ENCODE results near the gene MAP3K6. TPM values are rescaled to one million over a fixed set of nuclear protein-coding genes. Genes with fewer than 3 reads are reported as not detected.
A peak's percentile ranks its signal among the peaks of the same experiment; 100 is the strongest.

MAP3K6 gene
- total RNA-seq, 2 donors from 2014 or later, result 21.7 to 41.0 TPM

DNA sequence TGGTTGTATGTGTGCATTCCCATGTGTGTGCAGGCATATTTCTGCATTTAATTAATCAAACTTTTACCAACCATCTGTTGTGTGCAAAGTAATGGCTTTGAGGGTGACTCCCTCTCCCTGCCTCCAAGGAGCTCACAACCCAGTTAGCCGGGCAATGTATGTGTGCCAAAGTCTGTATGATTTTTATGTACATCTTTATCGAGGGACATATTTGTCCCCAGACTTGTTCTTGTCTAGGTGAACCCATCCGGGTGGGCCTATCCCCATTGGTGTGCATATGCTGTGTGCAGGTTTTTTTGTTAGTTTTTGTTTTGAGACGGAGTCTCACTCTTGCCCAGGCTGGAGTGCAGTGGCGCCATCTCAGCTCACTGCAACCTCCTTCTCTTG is 23.1 kb downstream of the MAP3K6 start:
- TF ChIP-seq, protein P1, sequence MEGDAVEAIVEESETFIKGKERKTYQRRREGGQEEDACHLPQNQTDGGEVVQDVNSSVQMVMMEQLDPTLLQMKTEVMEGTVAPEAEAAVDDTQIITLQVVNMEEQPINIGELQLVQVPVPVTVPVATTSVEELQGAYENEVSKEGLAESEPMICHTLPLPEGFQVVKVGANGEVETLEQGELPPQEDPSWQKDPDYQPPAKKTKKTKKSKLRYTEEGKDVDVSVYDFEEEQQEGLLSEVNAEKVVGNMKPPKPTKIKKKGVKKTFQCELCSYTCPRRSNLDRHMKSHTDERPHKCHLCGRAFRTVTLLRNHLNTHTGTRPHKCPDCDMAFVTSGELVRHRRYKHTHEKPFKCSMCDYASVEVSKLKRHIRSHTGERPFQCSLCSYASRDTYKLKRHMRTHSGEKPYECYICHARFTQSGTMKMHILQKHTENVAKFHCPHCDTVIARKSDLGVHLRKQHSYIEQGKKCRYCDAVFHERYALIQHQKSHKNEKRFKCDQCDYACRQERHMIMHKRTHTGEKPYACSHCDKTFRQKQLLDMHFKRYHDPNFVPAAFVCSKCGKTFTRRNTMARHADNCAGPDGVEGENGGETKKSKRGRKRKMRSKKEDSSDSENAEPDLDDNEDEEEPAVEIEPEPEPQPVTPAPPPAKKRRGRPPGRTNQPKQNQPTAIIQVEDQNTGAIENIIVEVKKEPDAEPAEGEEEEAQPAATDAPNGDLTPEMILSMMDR (IDR thresholded peaks at IDR 0.05), result no peak
- no peaks in the 10 kb centered on the region for H3K36me3 ChIP-seq
- no peaks in the 10 kb centered on the region for H3K4me1 ChIP-seq
- no peaks in the 10 kb centered on the region for H3K9me3 ChIP-seq
- intact Hi-C loops (cut with DNase I), result no loop called here
- peak overlapping the region; percentile 36 for H3K4me3 ChIP-seq
- DNase-seq, result no peak
- H3K9ac ChIP-seq (ENCODE audit: low read depth in 2 of 2, low read length in 2 of 2), result peak overlapping the region; percentile 35 to 74
- H3K27ac ChIP-seq, result no peak overlapping the region
- H3K27me3 ChIP-seq, result no peaks in the 10 kb centered on the region

DNA sequence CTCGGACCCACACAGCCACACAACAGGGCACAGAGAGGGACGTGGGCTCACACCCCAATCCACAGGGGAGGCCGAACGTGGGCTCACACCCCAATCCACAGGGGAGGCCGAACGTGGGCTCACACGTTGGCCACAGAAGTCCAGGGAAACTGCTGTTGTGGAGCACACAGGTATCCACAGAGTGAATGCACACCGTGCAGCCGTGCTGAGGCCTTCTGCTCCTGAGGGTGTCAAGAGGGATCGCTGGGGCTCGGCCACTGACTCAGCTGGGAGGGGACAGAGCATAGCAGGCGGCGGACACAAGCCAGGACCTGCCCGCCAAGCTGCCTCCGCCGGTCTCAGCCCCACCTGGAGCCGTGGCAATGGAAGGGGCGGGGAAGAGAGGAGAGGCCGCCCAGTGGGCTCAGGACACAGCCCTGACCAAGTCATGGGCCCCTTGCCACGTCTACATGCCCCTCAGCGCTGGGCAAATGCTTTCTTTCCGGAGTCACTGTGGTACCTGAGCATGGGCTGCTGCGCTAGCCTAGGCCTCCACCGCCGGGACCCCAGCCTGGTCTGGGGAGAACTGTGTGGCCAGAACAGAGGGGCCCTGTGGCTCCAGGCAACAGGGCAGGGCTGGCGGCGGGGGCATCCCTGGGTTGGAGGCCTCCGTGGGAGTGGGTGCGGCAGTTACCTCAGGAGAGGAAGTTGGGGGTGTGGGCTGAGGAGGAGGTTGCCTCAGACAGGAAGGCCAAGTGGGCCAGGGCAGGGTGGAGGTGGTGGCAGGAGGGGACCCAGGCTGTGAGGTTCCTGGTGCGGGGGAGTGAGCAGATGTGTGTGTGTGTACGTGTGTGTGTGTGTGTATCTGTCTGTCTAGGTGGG is 23.8 kb downstream of the MAP3K6 start:
- H3K27me3 ChIP-seq, result no peaks in the 10 kb centered on the region
- peak; percentile 42 for DNase-seq
- no peaks in the 10 kb centered on the region for H3K9me3 ChIP-seq
- intact Hi-C loops (cut with DNase I), result no loop called here
- peak overlapping the region; percentile 46 for H3K27ac ChIP-seq
- H3K36me3 ChIP-seq, result no peaks in the 10 kb centered on the region
- H3K4me3 ChIP-seq, result peak overlapping the region; percentile 36
- TF ChIP-seq, protein P1 (IDR thresholded peaks at IDR 0.05), result no peak
- peak overlapping the region; percentile 74 to 78 for H3K9ac ChIP-seq (ENCODE audit: low read depth in 2 of 2, low read length in 2 of 2)
- no peaks in the 10 kb centered on the region for H3K4me1 ChIP-seq

DNA sequence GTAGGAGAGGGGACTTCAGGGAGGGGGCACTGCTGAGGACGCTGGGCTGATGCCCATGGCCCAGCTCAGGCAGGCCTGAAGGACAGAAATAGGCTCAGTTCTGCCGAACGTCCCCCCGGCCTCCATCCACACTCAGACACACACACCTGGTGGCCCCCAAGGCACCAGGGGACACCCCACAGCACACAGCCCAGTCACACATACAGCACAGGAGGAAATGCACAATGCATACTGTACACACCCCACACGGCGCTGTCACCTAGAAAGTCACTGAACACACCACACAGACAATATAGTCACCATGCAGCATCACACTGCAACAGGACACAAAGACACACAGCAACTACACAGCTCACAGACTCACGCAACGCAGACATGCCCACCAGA is 24.4 kb downstream of the MAP3K6 start:
- Histone ChIP-seq H3K27ac (peak overlapping the region; percentile 46), H3K4me1 (no peaks in the 10 kb centered on the region), H3K9me3 (no peaks in the 10 kb centered on the region), H3K4me3 (peak overlapping the region; percentile 36), H3K36me3 (no peaks in the 10 kb centered on the region), H3K27me3 (no peaks in the 10 kb centered on the region), H3K9ac (ENCODE audit: low read depth in 2 of 2, low read length in 2 of 2) (peak overlapping the region; percentile 74 to 78)
- DNase-seq, result no peak
- intact Hi-C loops (cut with DNase I), result no loop called here
- TF ChIP-seq, protein P1 (IDR thresholded peaks at IDR 0.05), result no peak

DNA sequence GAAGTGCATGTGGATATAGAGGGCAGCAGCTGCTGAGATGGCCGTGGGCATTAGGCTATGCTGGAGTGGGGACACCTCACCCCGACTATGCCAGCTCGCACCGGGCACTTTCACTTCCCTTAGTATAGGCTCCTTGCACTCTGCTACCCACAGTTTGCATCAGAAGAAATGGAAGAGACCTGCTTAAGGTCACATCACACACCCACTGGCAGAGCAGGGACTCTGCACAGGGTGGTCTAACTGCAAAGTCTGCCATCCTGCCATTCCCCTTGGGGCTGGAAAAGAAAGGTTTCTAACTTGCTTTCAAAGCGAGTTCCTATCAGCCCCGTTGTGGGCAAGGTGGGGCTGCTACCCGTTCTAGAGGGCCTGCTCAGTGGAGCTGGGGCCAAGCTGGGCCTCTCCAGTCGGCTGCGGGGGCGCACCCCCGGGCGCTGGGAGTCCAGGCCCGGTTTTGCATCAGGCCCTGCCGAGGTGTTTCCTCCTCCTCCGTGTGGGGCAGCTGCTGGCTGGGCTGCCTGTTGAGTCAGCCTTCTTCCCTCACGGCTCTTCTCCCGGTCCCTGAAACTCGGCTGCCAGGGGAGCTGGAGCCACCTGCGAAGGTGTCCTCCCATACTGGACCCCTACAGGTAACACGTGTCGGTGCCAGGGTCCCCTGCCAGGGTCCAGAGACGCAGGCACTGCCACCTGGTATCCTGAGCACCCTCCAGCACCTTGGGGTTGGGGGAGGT is 25.1 kb downstream of the MAP3K6 start, which contains the start of gene SYTL1:
Gene SYTL1, plus strand, starts transcription at position 498 of the 728 bp plus-strand sequence. CDS start 3,313 bp downstream, outside the sequence.
- peak within 1 kb of the TSS; percentile 74 to 78 for H3K9ac ChIP-seq (ENCODE audit: low read depth in 2 of 2, low read length in 2 of 2)
- no peaks in the 10 kb centered on the region for H3K4me1 ChIP-seq
- no peaks in the 10 kb centered on the region for H3K27me3 ChIP-seq
- TF ChIP-seq, protein P1 (IDR thresholded peaks at IDR 0.05), result no peak
- H3K36me3 ChIP-seq, result no peaks in the 10 kb centered on the region
- intact Hi-C loops (cut with DNase I), result no loop called here
- no peaks in the 10 kb centered on the region for H3K9me3 ChIP-seq
- DNase-seq, result peak; percentile 74
- H3K27ac ChIP-seq, result peak within 1 kb of the TSS; percentile 46
- H3K4me3 ChIP-seq, result peak within 1 kb of the TSS; percentile 36

DNA sequence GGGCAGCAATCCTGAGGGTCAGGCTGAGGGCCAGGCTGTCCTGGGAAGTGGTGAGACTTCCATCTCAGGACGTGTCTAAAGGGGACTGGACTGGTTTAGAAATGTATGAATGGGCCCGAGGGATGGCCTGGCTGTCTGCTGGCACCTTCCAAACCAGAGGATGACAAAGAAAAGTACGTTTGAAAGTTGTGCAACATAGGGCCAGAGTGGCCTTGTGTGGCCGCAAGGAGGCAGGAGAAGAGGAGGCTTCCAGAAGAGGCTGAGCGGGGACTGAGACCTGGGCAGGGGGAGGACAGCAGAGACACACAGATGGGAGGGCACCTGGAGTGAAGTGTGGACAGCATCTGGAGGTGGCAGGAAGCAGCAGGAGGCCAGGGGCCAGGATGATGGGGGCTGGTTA is 27.5 kb downstream of the MAP3K6 start:
- intact Hi-C loops (cut with DNase I), result no loop called here
- Histone ChIP-seq H3K27ac (no peak overlapping the region), H3K27me3 (no peaks in the 10 kb centered on the region), H3K9me3 (no peaks in the 10 kb centered on the region), H3K9ac (ENCODE audit: low read depth in 2 of 2, low read length in 2 of 2) (no peak overlapping the region), H3K36me3 (no peaks in the 10 kb centered on the region), H3K4me1 (no peaks in the 10 kb centered on the region), H3K4me3 (no peak overlapping the region)
- no peak for DNase-seq
- TF ChIP-seq, protein P1 (IDR thresholded peaks at IDR 0.05), result no peak
